OCI-LY7 (cell line): ENCODE results near the gene SPAG5. TPM values are rescaled to one million over a fixed set of nuclear protein-coding genes. Genes with fewer than 3 reads are reported as not detected.

Experiments
- BruUV-seq: library from RNA; stranded (reverse); fragments of 400-500 nt; replicated peaks from 2 replicates; lab custom pipeline; 2021; lab: Mats Ljungman, UMichigan
- CTCF ChIA-PET: fragments of 300-600 bp; sonication (Branson Sonifier 250); formaldehyde crosslinking; loops from one replicate; lab custom pipeline; 2022; ENCODE audit warnings: antibody characterized with exemption; ENCODE audit not compliant: unreplicated experiment; lab: Charles Lee
- POLR2A ChIA-PET: fragments of 300-600 bp; sonication (Branson Sonifier 250); formaldehyde crosslinking; loops from one replicate; lab custom pipeline; 2022; ENCODE audit warnings: antibody characterized with exemption; lab: Charles Lee
- DNase-seq: peaks from one replicate; pipeline ENCODE4 v3.0.0-alpha.2; 2015; ENCODE audit warnings: low spot score
- H2AFZ ChIP-seq: fragments of 200-600 bp; sonication (generic), shearing (Covaris generic); 2 replicates; pipeline ENCODE4 v1.6.1; 2014; ENCODE audit warnings: mild to moderate bottlenecking, antibody characterized with exemption, low read length, moderate library complexity
- H3K27ac ChIP-seq: fragments of 200-600 bp; sonication (generic); 2 replicates; pipeline ENCODE4 v1.5.1; 2014; ENCODE audit warnings: mixed run types, low read depth, mild to moderate bottlenecking, moderate library complexity, low read length, inconsistent platforms; ENCODE audit not compliant: poor library complexity, severe bottlenecking
- H3K36me3 ChIP-seq: fragments of 200-600 bp; sonication (generic); 2 replicates; pipeline ENCODE4 v1.6.1; 2014; ENCODE audit warnings: mild to moderate bottlenecking, antibody characterized with exemption, low read length, moderate library complexity, mixed read lengths; ENCODE audit not compliant: insufficient read depth
- H3K4me1 ChIP-seq: fragments of 200-600 bp; sonication (generic); 2 replicates; pipeline ENCODE4 v1.5.1; 2014; ENCODE audit warnings: mild to moderate bottlenecking, low read length; ENCODE audit not compliant: insufficient read depth, poor library complexity, severe bottlenecking
- H3K4me2 ChIP-seq: fragments of 200-600 bp; sonication (generic); 2 replicates; pipeline ENCODE4 v1.6.1; 2014; ENCODE audit warnings: mild to moderate bottlenecking, low read length
- H3K4me3 ChIP-seq: fragments of 200-600 bp; sonication (generic); 2 replicates; pipeline ENCODE4 v1.5.1; 2014; ENCODE audit warnings: mild to moderate bottlenecking, low read depth, low read length; ENCODE audit not compliant: poor library complexity, severe bottlenecking
- H3K79me2 ChIP-seq: fragments of 200-600 bp; sonication (generic); 2 replicates; pipeline ENCODE4 v1.6.1; 2016; ENCODE audit warnings: low read depth, mild to moderate bottlenecking, low read length, moderate library complexity, mixed read lengths; ENCODE audit not compliant: insufficient read depth
- H3K9me2 ChIP-seq: fragments of 200-600 bp; sonication (generic); 2 replicates; pipeline ENCODE4 v1.6.1; 2016; ENCODE audit warnings: mild to moderate bottlenecking, low read length, mixed read lengths; ENCODE audit not compliant: insufficient read depth
- H3K9me3 ChIP-seq: fragments of 200-600 bp; sonication (generic); 2 replicates; pipeline ENCODE4 v1.6.1; 2014; ENCODE audit warnings: mild to moderate bottlenecking, mixed run types, low read length, mixed read lengths
- H4K20me1 ChIP-seq: fragments of 200-600 bp; sonication (generic); 2 replicates; pipeline ENCODE4 v1.6.1; 2014; ENCODE audit warnings: mild to moderate bottlenecking, antibody characterized with exemption, low read length, moderate library complexity, mixed read lengths; ENCODE audit not compliant: insufficient read depth
- CTCF ChIP-seq: fragments of 200-600 bp; sonication (generic); conservative IDR thresholded peaks from 2 replicates; pipeline ENCODE4 v1.5.1; 2014; ENCODE audit warnings: mild to moderate bottlenecking, antibody characterized with exemption, low read length, moderate library complexity, mixed read lengths
- EZH2phosphoT487 ChIP-seq: fragments of 200-600 bp; sonication (generic); IDR thresholded peaks from 2 replicates; pipeline ENCODE4 v1.6.1; 2018; ENCODE audit warnings: low read depth, borderline replicate concordance, mild to moderate bottlenecking, mixed run types, antibody characterized with exemption, low read length, moderate library complexity, mixed read lengths
- intact Hi-C: fragments of 100-400 bp; cut with micrococcal nuclease; formaldehyde crosslinking; loops from one replicate; pipeline ENCODE4 v1.10.0; 2022; ENCODE audit not compliant: unreplicated experiment
- total RNA-seq, 2 experiments: library from RNA; depleted of rRNA in 1 of 2; stranded (reverse); fragments of >200 nt in 1 of 2; shearing (Covaris generic) in 1 of 2; gene quantifications; 2 replicates each; pipeline ENCODE4 v1.2.3, GENCODE V29; 2014 to 2022

SPAG5 gene
- total RNA-seq, 2 experiments from 2014 or later = 152 to 161 TPM

GRCh38 chr17:28592260-28592659, 6.6 kb downstream of the SPAG5 start:
- no peak for DNase-seq
- TSS peak; percentile 42 for BruUV-seq
- no peak overlapping the region for H3K4me2 ChIP-seq
- CTCF ChIA-PET = no interaction called here
- intact Hi-C loops = no loop called here
- TF ChIP-seq EZH2phosphoT487 = no peak
- no peak for TF ChIP-seq CTCF
- no peak overlapping the region for H2AFZ ChIP-seq
- POLR2A ChIA-PET = interaction anchor here (0.9 to 1.0 kb wide), 2 partner anchors 20 to 26 kb away, joined by 3 to 7 read pairs; no protein-coding TSS in a partner anchor
- H3K27ac ChIP-seq = no peak overlapping the region
- H3K9me2 ChIP-seq = no peaks in the 10 kb centered on the region
- peaks cover 33% of the 10 kb centered on the region for H3K79me2 ChIP-seq
- peaks cover 90% of the 10 kb centered on the region for H3K36me3 ChIP-seq
- peaks cover 2% of the 10 kb centered on the region for H3K4me1 ChIP-seq
- 0 out of 2 replicates have a peak, but pooled peaks cover 4% of the 10 kb centered on the region for H4K20me1 ChIP-seq
- no peak overlapping the region for H3K4me3 ChIP-seq
- H3K9me3 ChIP-seq = no peaks in the 10 kb centered on the region

GRCh38 chr17:28585851-28586250, 13.0 kb downstream of the SPAG5 start:
- POLR2A ChIA-PET = no interaction called here

More at GRCh38 chr17:28585851-28586250, 13.0 kb downstream of the SPAG5 start:
- BruUV-seq = no TSS peak
- Histone ChIP-seq H3K4me1 (no peaks in the 10 kb centered on the region), H3K36me3 (peaks cover 93% of the 10 kb centered on the region), H2AFZ (no peak overlapping the region), H3K79me2 (no peaks in the 10 kb centered on the region), H3K4me2 (no peak overlapping the region), H3K9me3 (no peaks in the 10 kb centered on the region), H3K9me2 (no peaks in the 10 kb centered on the region), H3K4me3 (no peak overlapping the region), H4K20me1 (no peaks in the 10 kb centered on the region), H3K27ac (no peak overlapping the region)
- intact Hi-C loops = no loop called here
- DNase-seq = no peak
- TF ChIP-seq CTCF (no peak), EZH2phosphoT487 (no peak)
- CTCF ChIA-PET = interaction anchor here (0.6 kb wide), 1 partner anchor 18 kb away, joined by 3 read pairs; no protein-coding TSS in a partner anchor
